OCI-LY7 (cell line): ENCODE measurements around the gene ALDH1L1. TPM values are rescaled to one million over a fixed set of nuclear protein-coding genes. Genes with fewer than 3 reads are reported as not detected.

Source experiments
- BruUV-seq: library from RNA; stranded (reverse); fragments of 400-500 nt; replicated peaks from 2 replicates; lab custom pipeline; 2021; lab: Mats Ljungman, UMichigan
- CTCF ChIA-PET: fragments of 300-600 bp; sonication (Branson Sonifier 250); formaldehyde crosslinking; loops from one replicate; lab custom pipeline; 2022; ENCODE audit warnings: antibody characterized with exemption; ENCODE audit not compliant: unreplicated experiment; lab: Charles Lee
- POLR2A ChIA-PET: fragments of 300-600 bp; sonication (Branson Sonifier 250); formaldehyde crosslinking; loops from one replicate; lab custom pipeline; 2022; ENCODE audit warnings: antibody characterized with exemption; lab: Charles Lee
- DNase-seq: peaks from one replicate; pipeline ENCODE4 v3.0.0-alpha.2; 2015; ENCODE audit warnings: low spot score
- H2AFZ ChIP-seq: fragments of 200-600 bp; sonication (generic), shearing (Covaris generic); 2 replicates; pipeline ENCODE4 v1.6.1; 2014; ENCODE audit warnings: mild to moderate bottlenecking, antibody characterized with exemption, low read length, moderate library complexity
- H3K27ac ChIP-seq: fragments of 200-600 bp; sonication (generic); 2 replicates; pipeline ENCODE4 v1.5.1; 2014; ENCODE audit warnings: mixed run types, low read depth, mild to moderate bottlenecking, moderate library complexity, low read length, inconsistent platforms; ENCODE audit not compliant: poor library complexity, severe bottlenecking
- H3K36me3 ChIP-seq: fragments of 200-600 bp; sonication (generic); 2 replicates; pipeline ENCODE4 v1.6.1; 2014; ENCODE audit warnings: mild to moderate bottlenecking, antibody characterized with exemption, low read length, moderate library complexity, mixed read lengths; ENCODE audit not compliant: insufficient read depth
- H3K4me1 ChIP-seq: fragments of 200-600 bp; sonication (generic); 2 replicates; pipeline ENCODE4 v1.5.1; 2014; ENCODE audit warnings: mild to moderate bottlenecking, low read length; ENCODE audit not compliant: insufficient read depth, poor library complexity, severe bottlenecking
- H3K4me2 ChIP-seq: fragments of 200-600 bp; sonication (generic); 2 replicates; pipeline ENCODE4 v1.6.1; 2014; ENCODE audit warnings: mild to moderate bottlenecking, low read length
- H3K4me3 ChIP-seq: fragments of 200-600 bp; sonication (generic); 2 replicates; pipeline ENCODE4 v1.5.1; 2014; ENCODE audit warnings: mild to moderate bottlenecking, low read depth, low read length; ENCODE audit not compliant: poor library complexity, severe bottlenecking
- H3K79me2 ChIP-seq: fragments of 200-600 bp; sonication (generic); 2 replicates; pipeline ENCODE4 v1.6.1; 2016; ENCODE audit warnings: low read depth, mild to moderate bottlenecking, low read length, moderate library complexity, mixed read lengths; ENCODE audit not compliant: insufficient read depth
- H3K9me2 ChIP-seq: fragments of 200-600 bp; sonication (generic); 2 replicates; pipeline ENCODE4 v1.6.1; 2016; ENCODE audit warnings: mild to moderate bottlenecking, low read length, mixed read lengths; ENCODE audit not compliant: insufficient read depth
- H3K9me3 ChIP-seq: fragments of 200-600 bp; sonication (generic); 2 replicates; pipeline ENCODE4 v1.6.1; 2014; ENCODE audit warnings: mild to moderate bottlenecking, mixed run types, low read length, mixed read lengths
- H4K20me1 ChIP-seq: fragments of 200-600 bp; sonication (generic); 2 replicates; pipeline ENCODE4 v1.6.1; 2014; ENCODE audit warnings: mild to moderate bottlenecking, antibody characterized with exemption, low read length, moderate library complexity, mixed read lengths; ENCODE audit not compliant: insufficient read depth
- EZH2phosphoT487 ChIP-seq: fragments of 200-600 bp; sonication (generic); IDR thresholded peaks from 2 replicates; pipeline ENCODE4 v1.6.1; 2018; ENCODE audit warnings: low read depth, borderline replicate concordance, mild to moderate bottlenecking, mixed run types, antibody characterized with exemption, low read length, moderate library complexity, mixed read lengths
- intact Hi-C: fragments of 100-400 bp; cut with micrococcal nuclease; formaldehyde crosslinking; loops from one replicate; pipeline ENCODE4 v1.10.0; 2022; ENCODE audit not compliant: unreplicated experiment
- total RNA-seq, 2 experiments: library from RNA; depleted of rRNA in 1 of 2; stranded (reverse); fragments of >200 nt in 1 of 2; shearing (Covaris generic) in 1 of 2; gene quantifications; 2 replicates each; pipeline ENCODE4 v1.2.3, GENCODE V29; 2014 to 2022
- TF ChIP-seq, protein P1 (sequence below): fragments of 200-600 bp; sonication (generic); conservative IDR thresholded peaks from 2 replicates; pipeline ENCODE4 v1.5.1; 2014; ENCODE audit warnings: mild to moderate bottlenecking, antibody characterized with exemption, low read length, moderate library complexity, mixed read lengths

ALDH1L1 gene
- total RNA-seq, 2 experiments from 2014 or later, result not detected

DNA sequence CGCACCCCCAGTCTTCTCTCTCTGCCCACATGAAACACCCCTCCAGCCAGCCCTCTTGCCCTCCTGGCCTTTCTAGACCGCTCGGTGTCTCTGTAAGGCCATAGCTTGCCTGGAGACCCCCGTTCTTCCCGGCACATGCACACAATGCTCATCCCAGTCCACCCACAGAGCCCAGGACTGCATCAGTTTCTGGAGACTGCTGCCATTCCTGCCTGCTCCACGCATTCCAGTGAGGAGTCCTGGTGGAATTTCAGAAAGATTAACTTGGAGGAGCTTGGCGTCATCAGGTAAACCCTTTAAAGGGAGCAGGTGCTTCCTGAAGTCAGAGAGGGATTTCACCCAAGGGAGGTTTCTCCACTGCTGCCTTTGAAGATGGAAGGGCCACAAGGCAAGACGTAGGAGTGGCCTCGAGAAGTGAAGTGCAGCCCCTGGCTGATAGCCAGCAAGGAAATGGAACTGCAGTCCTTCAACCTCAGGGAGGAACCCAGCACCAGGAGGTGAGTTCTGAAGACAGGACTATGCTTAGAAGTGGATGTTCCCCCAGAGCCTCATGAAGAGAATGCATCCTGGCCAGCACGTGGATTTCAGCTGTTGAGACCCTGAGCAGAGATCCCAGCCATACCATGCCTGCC lies 115.6 kb downstream of the ALDH1L1 start:
- Histone ChIP-seq H2AFZ (no peak overlapping the region), H3K36me3 (no peaks in the 10 kb centered on the region), H3K4me3 (no peak overlapping the region), H3K9me2 (no peaks in the 10 kb centered on the region), H3K4me1 (peaks cover 7% of the 10 kb centered on the region), H3K27ac (no peak overlapping the region), H4K20me1 (no peaks in the 10 kb centered on the region), H3K9me3 (no peaks in the 10 kb centered on the region), H3K79me2 (no peaks in the 10 kb centered on the region), H3K4me2 (no peak overlapping the region)
- ChIA-PET POLR2A (interaction anchor here (0.6 to 0.7 kb wide), 2 partner anchors 9 to 68 kb away, joined by 3 read pairs; no protein-coding TSS in a partner anchor), CTCF (no interaction called here)
- no peak for DNase-seq
- intact Hi-C loops, result no loop called here
- TF ChIP-seq, protein P1, sequence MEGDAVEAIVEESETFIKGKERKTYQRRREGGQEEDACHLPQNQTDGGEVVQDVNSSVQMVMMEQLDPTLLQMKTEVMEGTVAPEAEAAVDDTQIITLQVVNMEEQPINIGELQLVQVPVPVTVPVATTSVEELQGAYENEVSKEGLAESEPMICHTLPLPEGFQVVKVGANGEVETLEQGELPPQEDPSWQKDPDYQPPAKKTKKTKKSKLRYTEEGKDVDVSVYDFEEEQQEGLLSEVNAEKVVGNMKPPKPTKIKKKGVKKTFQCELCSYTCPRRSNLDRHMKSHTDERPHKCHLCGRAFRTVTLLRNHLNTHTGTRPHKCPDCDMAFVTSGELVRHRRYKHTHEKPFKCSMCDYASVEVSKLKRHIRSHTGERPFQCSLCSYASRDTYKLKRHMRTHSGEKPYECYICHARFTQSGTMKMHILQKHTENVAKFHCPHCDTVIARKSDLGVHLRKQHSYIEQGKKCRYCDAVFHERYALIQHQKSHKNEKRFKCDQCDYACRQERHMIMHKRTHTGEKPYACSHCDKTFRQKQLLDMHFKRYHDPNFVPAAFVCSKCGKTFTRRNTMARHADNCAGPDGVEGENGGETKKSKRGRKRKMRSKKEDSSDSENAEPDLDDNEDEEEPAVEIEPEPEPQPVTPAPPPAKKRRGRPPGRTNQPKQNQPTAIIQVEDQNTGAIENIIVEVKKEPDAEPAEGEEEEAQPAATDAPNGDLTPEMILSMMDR, result no peak
- no peak for TF ChIP-seq EZH2phosphoT487
- BruUV-seq, result no TSS peak

DNA sequence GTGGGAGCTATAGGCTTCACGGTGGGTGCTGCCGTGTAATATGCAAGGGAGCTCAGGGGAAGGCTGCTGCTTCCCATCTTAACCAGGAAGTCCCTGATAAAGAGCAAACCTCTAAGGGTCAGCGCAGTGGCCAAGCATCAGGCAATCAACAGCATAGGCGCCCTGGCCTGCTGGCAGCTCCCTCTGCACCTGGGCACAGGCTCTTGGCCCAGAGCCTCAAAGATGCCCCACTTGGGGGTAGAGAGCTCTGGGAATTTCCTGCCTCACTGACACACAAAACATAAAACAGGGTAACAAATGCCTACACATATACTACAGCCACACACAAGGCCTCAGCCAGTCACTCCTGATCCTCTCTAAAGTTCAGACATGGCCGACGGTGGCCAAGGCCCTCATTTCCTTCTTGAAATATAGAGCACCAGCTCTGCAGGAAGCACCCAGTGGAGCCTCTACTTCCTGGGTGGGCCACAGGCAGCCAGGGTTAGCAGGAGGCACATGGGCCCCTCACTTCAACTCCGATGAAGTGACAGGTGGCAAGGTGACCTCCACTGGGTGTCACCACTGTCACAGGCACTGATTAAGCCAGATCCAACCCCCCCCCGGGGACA lies 116.9 kb downstream of the ALDH1L1 start:
- no peak for TF ChIP-seq EZH2phosphoT487
- TF ChIP-seq, protein P1, result no peak
- POLR2A ChIA-PET, result no interaction called here
- intact Hi-C loops, result no loop called here
- Histone ChIP-seq H3K4me2 (peak overlapping the region; percentile 12; the same call in 1 of the 2 replicates), H3K4me3 (no peak overlapping the region), H2AFZ (no peak overlapping the region), H3K27ac (no peak overlapping the region), H3K9me2 (no peaks in the 10 kb centered on the region), H3K9me3 (no peaks in the 10 kb centered on the region), H4K20me1 (no peaks in the 10 kb centered on the region), H3K79me2 (no peaks in the 10 kb centered on the region), H3K36me3 (no peaks in the 10 kb centered on the region), H3K4me1 (peaks cover 7% of the 10 kb centered on the region)
- peak; percentile 25 for DNase-seq
- CTCF ChIA-PET, result no interaction called here
- no TSS peak for BruUV-seq
